ENCODE data around the gene OTUD3.
"Not testable (repeated sequence)": the region's sequence is repeated elsewhere in the genome, so short reads cannot be mapped to it uniquely, and the experiment has no call there.

The OTUD3 gene

DNA sequence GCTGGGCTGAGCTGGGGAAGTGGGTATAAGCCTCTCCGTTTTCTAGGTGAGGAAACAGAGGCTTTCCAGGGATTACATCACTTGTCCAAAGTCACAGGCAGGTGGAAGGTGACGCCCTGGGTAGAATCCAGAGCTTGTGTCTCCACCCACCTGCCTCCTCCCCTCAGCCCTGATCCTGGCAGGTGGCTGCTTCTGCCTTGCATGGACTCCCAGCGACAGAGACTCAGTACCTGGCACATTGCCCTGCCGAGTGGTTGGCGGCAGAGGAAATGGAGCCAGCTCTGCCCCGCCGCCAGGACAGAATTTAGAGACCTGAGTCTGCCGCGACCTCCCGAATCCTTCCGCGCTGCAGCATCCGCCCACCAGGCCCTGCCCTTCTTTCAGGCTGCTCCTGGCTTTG, 39.1 kb downstream of the OTUD3 start:
- DNase-seq, result no peak

DNA sequence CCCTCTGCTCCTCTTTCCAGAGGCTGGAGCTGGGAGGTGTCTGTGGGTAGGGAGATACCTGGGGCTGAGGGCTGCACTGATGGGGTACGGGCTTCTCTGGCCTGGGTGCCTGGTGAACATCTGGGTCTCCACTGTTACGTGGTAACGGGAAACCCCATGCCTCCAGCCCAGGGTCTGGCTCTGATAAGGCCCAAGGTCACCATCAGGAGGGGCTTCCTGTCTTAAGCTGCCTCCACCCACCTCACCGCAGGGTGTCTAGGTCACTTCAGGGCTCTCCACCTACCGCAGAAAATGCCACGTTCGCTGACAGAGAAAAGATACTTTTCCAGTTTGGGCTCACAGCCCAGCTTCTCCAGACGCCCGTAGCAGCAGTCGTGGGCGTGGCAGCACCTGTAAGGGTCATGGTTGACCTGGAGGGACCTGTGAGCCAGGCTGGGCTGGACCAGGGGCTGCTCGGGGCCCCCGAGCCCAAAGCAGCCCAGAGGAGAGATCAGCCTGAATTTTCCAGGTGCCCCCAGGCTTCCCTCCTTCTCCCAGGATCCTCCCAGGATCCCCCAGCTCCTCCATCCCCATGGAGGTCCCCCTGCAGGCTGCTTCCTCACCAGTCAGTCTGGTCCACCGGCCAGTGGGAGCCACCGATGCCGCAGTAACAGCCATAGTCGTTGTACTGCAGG, 40.0 kb downstream of the OTUD3 start:
- no peak for DNase-seq

DNA sequence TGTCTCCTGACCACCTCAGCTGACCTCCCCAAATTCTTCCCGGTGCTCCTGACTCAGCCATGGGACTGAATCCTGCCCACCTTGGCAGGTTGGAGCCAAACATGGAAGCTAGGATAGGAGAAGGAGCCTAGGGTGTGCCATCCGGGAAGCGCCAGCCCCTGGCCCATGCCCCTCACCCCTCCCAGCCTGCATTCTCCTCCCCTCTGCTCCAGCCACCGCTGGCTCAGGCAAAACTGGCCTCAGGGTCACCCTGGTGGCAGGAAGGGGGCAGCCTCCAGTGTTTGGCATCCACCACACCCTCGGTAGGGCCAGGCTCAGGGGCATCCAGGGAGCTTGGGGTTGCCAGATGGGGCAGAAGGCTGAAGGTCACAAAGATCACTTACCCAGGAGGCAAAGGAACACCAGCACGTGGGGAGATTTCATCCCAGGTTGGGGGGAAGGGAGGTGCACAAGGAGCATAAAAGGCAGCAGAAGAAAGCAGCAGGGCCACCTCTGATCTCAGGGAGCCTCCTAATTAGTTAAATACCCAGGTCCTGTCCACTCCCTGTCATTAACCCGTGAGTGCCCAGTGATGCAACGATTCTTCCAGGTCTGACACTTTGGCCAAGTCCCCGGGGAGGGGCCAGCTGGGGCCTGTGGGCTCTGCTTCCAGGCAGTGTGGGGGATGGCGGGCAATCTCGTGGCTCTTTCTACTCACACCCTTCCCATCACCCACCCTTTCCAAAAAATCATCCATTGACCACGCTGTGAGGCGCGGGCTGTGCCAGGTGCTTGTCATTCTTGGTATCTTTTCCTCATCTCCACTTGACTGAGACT, 41.1 kb downstream of the OTUD3 start, which contains the start of gene PLA2G2E:
Gene PLA2G2E, minus strand, starts transcription at position 481 of the 816 bp plus-strand sequence. Its CDS starts 58 bp downstream, at position 423.
- no peak for DNase-seq

DNA sequence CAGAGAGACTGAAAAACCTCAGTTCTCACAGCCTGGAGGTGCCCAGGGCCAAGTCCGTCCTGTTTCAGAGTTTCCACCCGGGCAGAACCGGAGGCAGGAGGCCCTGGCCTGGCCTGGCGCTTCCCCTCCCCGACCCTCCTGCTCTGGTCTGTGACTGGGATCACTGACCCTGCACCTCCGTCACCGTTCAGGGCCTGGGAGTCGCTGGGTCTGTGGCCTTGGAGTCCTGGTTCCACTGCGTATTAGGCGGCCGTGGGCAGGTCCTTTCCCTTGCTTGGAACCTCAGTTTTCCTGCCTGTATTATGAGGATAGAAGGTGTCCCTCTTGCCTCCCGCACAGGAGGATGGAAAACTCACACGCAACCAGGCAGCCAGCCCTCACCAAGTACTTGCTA, 41.8 kb downstream of the OTUD3 start:
- no peak for DNase-seq

DNA sequence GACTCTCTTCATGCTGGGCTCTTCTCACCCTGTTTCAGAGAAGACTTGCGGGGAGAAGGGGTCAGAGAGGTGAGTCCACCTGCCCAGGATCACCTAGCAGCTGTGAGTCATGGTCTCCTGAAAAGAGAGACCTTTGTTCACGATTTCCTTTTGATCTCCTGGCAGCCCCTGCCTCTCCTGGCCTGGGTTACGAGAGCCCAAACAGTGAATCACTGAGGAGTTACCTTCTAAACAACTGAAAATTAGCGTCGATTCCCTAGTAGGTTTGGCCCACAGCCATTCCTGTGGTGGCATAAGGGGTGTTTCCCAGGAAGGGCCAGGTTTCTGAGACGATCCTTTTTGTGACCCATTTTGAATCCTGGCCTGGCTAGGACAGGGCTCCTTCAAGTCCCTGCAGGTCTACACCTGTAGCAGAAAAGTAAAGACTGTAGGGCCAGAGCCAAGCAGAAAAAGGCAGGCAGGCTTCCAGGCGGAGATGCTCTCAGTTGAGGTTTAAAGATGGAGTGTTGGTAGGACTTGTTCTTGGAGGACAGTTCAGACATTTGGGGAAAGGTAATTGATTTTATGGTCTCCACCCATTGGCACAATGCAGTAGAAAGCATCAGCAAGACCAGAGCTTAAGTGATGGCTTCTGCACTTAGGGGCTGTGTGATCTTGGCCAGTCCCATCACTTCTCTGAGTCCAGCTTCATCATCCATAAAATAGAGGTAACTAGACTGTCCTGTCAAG, 43.3 kb downstream of the OTUD3 start:
- no peak for DNase-seq

DNA sequence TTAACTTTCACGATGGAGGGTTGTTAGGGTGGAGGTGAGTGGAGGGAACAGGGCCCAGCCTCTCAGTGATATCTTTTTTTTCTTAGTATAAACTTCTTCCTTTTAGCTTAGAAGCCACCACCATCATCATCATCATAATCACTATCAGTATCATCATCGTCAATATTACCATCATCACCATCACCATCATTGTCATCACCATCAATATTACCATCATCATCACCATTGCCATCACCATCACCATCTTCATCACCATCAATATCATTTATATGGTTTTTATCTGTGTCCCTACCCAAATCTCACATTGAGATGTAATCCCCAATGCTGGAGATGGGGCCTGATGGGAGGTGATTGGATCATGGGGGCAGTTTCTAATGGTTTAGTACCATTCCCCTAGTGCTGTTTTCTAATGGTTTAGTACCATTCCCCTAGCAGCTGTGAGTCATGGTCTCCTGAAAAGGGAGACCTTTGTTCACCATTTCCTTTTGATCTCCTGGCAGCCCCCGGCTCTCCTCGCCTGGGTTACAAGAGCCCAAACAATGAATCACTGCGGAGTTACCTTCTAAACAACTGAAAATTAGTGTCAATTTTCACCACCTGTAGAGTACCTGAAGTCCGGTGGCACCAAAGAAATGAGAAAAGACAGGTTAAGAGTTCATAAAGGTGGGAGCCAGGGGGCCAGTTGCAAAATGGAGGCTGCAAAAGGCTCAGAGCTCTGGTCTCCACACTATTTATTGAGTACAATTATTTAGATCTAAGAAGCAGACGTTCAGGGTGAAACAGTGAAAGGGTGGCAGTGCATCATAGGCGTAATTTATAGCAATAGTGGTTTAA, 44.3 kb downstream of the OTUD3 start:
- no peak for DNase-seq

DNA sequence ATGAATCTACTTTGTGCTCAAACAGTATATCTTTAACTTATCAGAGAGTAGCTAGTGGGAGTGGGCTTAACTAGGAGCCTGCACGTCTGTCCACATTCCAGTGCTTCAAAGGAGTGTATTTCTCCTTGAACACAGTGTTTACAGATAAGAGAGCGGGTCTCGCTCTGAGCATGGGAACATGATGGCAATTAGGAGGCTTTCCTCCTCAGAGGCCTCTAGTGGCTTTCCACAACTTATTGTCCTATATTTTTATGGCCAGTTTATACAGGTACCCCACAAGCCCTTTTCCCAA, 44.9 kb downstream of the OTUD3 start:
- DNase-seq, result not testable (repeated sequence)

DNA sequence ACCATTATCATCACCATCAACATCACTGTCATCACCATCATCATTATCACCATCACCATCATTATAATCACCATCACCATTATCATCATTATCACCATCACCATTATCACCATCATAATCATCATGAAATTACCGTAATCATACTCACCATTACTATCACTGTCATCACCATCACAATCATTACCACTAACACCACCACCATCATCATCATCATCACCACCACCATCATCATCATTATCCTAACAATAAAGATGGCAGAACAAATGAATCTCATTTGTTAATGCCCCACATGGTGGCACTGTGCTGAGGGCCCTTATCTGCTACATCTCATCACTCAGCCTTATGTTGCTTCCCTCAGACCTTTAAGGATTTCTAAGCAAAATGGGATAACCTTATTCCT, 50.7 kb downstream of the OTUD3 start:
- no peak for DNase-seq

DNA sequence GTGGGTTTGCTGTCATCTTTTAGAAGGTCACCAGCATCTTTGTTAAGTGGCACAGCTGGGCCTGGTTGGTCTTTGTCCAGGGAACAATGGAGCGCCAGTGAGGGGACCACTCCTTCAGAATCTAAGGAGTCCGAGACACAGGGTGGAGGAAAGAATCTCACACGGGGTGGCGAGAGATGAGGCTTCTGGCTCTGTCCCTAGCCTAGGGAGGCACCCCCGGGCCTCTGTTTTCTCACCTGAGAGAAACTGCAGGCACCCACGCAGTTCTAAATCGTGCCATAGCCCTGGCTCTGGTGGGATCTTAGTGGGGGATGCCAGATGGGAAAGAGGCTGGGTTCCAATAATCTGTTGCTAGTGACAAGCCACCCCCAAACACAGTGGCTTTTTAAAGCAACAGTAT, 52.1 kb downstream of the OTUD3 start:
- DNase-seq, result no peak

DNA sequence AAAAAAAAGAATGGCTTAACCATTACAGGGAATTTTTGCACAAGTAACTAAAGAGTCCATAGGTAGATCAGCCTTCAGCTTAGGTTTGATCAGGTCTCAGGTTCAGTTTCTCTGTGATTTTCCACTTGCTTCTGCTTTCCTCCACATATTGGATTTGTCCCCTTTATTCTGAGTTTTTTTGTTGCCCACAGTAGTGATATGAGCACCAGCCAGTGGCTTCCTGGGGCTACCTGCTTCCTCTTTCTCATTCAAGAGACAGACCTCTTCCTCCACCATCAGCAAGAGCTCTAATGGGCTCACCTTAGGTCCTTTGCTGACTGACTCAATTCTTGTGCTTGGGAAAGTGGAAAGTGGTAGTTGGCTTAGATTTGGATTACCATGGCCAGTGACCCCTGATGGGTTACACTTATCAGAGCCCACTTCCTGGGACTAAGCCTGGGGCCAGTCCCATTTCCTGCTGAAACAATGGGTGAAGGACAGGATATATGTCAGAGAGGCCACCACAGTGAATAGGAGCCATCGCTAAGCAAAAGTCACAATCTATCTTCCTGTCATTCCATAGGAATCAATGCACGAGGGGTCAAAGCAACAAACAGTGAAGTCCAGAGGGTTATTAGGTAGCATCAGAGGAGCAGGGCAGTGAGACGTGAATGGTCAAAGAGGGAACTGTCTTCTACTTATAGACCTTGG, 54.0 kb downstream of the OTUD3 start:
- no peak for DNase-seq

DNA sequence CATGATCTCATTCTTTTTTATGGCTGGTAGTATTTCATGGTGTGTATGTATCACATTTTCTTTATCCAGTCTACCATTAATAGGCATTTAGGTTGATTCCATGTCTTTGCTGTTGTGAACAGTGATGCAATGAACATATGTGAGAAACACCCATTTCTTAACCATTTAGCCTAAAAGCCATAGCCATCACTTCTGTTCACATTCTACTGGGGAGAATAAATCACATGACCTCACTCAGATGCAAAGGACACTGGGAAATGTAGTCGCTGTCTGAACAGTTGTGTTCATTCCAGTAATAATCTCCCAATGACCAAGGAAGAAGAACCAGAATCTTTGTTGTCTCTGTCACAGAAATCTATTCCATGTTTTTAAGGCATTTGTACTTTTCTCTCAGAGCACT, 56.3 kb downstream of the OTUD3 start:
- no peak for DNase-seq

DNA sequence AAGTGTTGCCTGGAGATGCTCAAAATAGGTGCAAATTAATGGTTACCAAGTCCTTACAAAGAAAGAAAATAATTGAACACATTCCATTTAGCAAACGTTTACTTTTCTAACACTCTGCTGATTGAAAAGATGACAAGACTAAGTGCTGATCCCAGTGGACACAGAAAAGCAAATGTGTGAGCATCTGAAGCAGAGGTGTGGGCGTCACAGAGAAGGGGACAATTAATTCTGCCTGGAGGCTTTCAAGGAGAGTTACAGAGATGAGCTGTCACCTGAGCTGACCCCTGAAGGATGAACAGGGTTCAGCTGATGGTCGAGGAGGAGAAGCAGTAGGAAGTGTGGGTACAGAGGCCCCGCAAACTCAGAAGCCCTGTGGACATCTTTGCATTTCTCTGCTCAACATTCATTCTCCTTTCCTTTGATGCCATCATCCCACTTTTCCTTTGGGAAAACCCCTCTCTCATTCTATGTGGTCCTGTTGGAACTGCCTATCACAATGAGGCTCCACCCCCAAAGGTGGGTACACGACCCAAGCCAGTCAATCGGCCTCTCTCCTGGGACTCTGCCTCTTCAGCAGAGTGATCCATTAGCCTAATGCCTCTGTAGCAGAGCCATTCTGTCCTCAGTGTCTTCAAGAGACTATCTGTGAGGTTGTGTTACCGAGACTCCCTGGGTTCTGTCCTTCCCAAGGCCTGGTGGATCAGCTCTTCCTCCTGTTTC, 58.5 kb downstream of the OTUD3 start:
- DNase-seq, result no peak

DNA sequence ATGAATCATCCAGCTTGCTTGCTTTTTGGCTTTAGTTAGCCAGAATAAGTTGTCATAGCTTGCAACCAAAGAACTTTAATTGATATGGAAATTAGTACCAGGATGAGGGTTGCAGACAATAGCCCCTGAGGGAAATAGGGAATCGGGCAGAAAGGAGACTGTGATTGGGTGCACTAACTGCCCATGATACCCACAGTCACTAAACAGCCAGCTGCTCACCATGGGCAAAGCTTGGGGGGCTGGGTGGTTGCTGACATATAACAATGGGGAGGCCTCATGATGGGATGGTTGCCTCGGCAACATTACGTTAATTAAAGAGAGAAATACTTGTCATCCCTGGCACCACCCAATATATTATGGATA, 59.0 kb downstream of the OTUD3 start:
- no peak for DNase-seq

DNA sequence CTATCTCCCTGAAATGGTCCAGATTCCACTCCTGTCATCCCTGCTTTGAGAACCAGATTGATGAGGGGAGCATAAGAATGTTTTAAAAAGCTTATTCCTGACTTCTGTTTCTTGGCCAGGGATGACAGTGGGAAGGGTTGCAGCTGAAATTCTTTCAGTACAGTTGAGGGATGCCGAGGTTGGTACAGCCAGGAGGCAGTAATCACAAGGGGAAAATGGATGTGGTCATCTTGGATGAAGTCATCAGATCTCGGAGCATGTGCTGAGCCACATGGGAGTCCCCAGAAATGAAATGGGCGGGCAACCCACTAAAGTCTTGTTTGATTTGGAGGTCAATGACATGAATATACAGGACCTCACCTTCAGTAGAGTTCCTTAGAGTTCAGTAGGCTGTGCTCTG, 59.9 kb downstream of the OTUD3 start:
- DNase-seq, result no peak

DNA sequence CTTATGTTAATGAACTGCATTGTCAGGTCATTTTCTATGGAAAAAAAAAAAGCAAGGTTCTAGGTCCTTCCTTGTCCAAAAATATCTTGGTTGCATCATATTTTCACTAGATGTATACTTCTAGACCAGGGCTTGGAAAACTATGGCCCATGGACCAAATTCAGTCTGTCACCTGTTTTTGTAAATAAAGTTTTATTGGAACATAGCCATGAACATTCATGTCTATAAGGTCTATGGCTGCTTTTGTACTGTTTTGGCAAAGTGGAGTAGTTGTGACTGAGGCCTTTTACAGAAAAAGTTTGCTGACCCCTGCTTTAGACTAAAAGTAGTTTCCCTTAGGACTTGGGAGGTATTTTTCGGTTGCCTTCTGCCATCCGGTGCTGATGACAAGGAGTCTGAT, 60.5 kb downstream of the OTUD3 start:
- no peak for DNase-seq

DNA sequence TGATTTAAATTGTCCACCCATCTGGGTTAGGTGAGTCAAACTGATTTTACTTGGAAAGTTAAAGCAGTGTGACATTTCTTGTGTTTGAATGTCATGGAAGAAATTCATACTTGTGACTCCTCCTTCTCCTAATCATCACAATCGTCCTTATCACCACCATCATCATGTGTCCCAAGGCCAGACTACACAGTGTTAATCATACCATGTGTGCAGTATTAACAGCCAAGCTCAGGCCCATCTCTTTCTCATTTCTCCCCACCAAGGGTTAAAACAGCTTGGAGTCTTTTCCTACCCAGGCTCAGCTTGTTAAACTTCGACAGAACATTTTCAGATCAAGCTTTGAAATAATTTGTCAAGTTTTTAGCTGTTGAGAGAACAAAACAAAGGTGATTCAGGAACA, 63.7 kb downstream of the OTUD3 start:
- DNase-seq, result no peak

DNA sequence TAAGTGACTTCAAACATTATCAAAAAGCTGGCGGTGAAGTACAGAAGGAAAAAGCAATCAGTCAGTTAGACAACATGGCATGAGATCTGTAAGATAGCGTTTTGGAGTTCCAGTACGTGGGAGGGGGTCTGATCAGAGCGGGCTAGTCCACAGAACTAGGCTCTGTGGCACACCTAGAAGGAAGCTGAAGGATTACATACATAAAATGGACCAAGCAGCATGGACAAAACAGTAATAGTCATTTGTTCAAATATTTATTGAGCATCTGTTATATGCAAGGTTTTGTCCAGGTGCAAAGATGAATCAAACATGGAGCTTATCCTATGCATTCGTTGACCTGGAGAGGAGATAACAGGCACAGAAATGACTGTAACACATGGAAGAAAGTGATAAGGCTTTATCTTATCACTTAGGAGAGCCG, 64.1 kb downstream of the OTUD3 start:
- no peak for DNase-seq

DNA sequence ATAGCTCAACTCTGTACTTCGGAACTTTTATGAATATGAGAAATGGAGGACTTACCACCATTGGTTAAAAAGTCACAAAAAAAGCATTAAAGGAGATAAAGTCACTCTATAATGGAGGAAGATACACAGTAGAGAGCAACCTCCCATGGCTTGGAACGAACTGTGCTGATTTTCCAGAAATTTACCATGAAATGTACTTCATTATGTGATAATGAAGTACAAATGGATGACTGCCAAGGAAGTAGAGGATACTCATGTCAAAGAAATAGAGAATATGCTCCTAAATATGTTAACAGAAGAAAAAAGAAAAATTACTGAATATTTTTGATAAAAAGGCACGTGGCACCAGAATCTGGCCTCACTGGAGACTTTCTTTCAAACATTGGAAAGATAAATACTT, 64.8 kb downstream of the OTUD3 start:
- DNase-seq, result no peak

DNA sequence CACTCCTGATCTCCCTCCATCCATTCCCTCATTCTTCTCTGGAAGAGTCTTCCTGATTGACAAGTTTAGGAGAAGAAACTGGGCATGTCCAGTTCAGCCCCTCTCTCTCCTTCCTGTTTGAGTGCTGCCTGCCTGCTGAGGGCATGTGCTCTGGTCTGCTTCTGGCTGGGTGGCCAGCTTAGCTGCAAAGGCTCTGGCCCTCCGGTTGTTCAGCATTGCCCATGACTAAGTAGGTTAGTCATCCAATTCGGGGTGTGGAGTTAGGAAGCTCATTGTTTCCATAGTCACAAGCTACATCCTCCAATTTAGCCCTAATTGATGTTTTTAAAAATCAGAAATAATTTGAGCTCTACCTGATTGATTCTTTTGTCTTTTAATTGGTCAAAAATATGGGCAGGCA, 66.8 kb downstream of the OTUD3 start:
- no peak for DNase-seq

DNA sequence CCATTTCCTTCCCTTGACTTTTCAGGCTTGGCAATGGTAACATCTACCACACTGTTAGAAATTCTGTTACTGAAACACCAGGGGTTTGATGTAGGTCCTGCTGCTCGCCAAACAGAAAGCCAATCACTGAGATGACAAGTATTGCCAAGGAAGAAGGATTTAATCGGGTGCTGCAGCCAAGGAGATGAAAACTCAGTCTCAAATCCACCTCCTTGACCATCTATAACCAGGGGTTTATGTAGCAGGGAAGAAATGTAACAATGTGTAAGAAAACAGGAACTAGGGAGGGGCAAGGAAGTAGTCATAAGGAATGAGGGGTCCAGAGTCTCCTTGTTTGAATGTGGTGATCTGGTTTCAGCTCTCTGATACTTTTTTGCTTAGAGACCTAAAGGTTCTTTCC, 71.9 kb downstream of the OTUD3 start:
- DNase-seq, result no peak

DNA sequence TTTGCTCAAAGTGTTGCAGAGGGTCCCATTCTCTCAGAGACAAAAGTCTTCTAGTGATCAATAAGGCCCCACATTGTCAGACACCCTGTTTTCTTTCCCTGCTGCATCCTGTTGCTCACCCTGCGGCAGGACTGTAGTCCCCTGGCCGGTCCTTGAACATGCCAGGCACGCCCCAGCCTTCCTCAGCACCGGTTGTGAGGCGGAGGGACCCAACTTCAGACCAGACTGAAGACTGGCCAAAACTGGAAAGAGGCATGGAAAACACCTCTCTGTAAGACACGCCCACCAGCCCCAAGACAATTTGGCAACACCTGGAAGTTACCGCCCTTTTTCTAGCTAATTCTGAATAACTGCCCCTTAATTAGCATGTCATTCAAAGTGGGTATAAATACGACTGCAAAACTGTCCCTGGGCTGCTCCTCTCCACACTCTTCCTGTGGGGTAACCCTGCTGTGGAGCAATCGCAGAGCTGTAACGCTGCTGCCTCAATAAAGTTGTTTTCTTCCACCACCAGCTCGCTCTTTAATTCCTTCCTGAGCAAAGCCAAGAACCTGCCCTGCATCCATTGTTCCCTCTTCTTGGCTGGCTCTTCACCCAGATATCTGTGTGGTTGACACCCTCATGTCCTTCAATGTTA, 73.5 kb downstream of the OTUD3 start:
- DNase-seq, result no peak

Measured in NCI-H446 treated with DMSO at 0.1 percent for 48 hours (cell line).